Measurements from ENCODE around the gene JUP.

DNA sequence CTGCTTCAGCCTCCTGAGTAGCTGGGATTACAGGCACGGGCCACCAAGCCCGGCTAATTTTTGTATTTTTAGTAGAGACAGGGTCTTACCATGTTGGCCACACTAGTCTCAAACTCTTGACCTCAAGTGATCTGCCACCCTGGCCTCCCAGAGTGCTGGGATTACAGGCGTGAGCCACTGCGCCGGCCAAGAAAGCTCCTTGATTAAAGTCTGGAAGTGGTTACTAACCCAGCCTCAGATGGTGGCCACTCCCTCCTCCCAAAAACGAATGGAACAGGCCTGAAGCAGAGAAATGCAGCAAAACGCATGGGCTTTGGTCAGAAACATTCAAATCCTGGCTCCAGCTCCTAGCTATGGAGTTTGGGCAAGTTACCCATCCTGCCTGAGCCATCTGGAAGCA lies 37.6 kb upstream of the JUP start:
- TF ChIP-seq, protein P1, sequence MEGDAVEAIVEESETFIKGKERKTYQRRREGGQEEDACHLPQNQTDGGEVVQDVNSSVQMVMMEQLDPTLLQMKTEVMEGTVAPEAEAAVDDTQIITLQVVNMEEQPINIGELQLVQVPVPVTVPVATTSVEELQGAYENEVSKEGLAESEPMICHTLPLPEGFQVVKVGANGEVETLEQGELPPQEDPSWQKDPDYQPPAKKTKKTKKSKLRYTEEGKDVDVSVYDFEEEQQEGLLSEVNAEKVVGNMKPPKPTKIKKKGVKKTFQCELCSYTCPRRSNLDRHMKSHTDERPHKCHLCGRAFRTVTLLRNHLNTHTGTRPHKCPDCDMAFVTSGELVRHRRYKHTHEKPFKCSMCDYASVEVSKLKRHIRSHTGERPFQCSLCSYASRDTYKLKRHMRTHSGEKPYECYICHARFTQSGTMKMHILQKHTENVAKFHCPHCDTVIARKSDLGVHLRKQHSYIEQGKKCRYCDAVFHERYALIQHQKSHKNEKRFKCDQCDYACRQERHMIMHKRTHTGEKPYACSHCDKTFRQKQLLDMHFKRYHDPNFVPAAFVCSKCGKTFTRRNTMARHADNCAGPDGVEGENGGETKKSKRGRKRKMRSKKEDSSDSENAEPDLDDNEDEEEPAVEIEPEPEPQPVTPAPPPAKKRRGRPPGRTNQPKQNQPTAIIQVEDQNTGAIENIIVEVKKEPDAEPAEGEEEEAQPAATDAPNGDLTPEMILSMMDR (IDR thresholded peaks at IDR 0.05; ENCODE audit: low read depth, low read length): no peak
- TF ChIP-seq, protein P2, sequence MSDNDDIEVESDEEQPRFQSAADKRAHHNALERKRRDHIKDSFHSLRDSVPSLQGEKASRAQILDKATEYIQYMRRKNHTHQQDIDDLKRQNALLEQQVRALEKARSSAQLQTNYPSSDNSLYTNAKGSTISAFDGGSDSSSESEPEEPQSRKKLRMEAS (IDR thresholded peaks at IDR 0.05; ENCODE audit: low read depth, low read length): no peak
- TF ChIP-seq POLR2A (IDR thresholded peaks at IDR 0.05; ENCODE audit: extremely low read depth, insufficient read length) (no peak), MYC (IDR thresholded peaks at IDR 0.05; ENCODE audit: low read depth, low read length) (no peak)

Measured in NB4 (cell line).